Activated CD4-positive, alpha-beta T cell treated with anti-CD3 and anti-CD28 coated beads, Interleukin-2, amount 50 U/mL, for 48 hours (primary cell): ENCODE data around the gene TRIM34.
"Not testable (repeated sequence)": the region's sequence is repeated elsewhere in the genome, so short reads cannot be mapped to it uniquely, and the experiment has no call there.

Experiments used
- DNase-seq, 2 experiments: peaks; one replicate each; pipeline ENCODE4 v3.0.0-alpha.2; 2020

The TRIM34 gene

GRCh38 chr11:5688482-5688881 is 63.7 kb downstream of the TRIM34 start:
- no peak for DNase-seq

GRCh38 chr11:5689551-5689983 is 64.8 kb downstream of the TRIM34 start, which contains the start of gene TRIM22:
Gene TRIM22, plus strand, starts transcription at chr11:5689790. Its CDS starts 6,443 bp downstream, at chr11:5696233.
- peak; percentile 46 to 59 for DNase-seq

GRCh38 chr11:5690216-5690615 is 65.4 kb downstream of the TRIM34 start:
- no peak for DNase-seq

- DNase-seq = no peak
Measured at GRCh38 chr11:5690736-5691135, 65.9 kb downstream of the TRIM34 start.

GRCh38 chr11:5691238-5691963 is 66.6 kb downstream of the TRIM34 start:
- not testable (repeated sequence) for DNase-seq

GRCh38 chr11:5691964-5692361 is 67.2 kb downstream of the TRIM34 start:
- no peak for DNase-seq
